Amniotic stem cell (primary cell): ENCODE measurements around the gene TRPM1.
"Not testable (repeated sequence)": the region's sequence is repeated elsewhere in the genome, so short reads cannot be mapped to it uniquely, and the experiment has no call there.

Experiments used
- DNase-seq: peaks from one replicate; lab custom pipeline; 2025; lab: John Stamatoyannopoulos, UW

The TRPM1 gene

GRCh38 chr15:31116423-31117030, 15.0 kb upstream of the TRPM1 start:
- no peak for DNase-seq

DNA sequence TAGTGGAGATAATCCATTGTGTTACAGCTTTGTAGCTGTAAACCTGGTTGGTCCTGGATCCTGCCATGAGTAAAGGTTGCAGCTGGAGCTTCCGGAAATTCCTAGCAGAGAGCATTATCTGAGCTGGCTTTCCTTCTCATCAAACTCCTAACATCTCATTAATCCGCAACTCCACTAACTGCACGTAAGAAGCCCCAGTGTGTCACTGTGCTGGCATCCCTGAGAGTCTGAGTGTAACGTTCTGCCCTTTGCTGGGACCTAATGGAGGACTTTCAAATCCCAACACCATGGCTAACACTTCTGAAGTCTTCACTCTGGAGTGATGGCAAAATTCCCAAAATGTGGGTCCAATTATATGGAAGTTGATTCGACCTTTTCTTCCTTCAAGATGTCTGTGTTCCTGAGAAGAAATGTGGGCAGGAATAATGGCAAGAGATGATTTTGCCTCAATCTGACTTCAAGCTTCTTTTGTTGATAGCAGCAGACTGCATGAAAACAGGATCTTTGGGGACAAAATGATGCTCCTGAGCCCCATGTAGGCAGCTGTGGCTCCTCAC, 9.6 kb upstream of the TRPM1 start:
- no peak for DNase-seq

DNA sequence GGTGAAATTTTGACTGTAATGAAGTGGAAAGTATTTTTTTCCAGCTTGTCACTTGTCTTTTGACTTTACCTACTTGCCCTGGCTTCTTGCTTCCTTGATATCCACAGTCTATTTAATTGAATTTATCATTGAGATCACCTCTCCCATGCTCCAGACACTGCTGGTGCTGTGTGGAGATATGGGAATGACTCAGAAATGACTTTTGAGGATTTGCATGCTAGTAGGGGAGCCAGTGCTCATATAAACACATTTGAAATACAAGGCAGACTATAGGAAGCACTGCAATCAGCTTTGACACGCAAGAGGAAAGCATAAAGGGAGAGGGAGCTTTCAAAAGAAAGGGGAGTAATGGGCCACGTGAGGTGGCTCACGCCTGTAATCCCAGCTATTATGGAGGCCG, 7.3 kb upstream of the TRPM1 start:
- DNase-seq = no peak

DNA sequence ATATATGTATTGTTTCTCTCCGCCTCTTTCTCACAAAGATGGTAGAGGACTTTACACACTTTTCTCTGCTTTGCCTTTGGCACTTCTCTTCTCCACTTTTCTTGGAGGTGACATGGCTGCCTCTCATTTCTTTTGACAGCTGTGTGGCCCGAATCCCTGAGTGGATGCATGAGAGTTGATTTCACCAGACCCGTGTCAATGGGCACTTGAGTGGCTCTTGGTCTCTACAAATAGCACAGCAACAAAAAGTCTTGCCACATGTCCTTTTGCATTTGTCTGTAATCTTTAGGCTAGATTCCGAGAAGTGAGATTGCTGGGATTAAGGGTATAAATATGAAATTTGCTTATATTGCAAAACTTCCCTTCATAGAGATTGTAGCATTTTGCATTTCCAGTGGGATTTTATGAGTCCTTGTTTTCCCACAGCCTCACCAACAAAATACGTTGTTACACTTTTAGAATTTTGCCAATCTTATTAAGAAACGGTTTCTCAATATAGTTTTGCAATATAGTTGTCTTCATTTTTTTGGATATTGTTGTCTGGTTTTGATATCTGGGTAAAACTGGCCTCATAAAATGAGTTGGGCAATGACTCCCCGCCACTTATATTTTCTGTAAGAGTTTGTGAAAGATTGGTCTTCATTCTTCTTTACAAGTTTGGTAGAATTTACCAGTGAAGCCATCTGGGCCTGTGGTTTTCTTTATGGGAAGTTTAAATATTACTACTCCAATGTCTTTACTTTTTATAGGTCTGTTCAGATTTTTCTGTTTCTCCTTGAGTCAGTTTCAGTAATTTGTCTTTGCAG, 5.2 kb upstream of the TRPM1 start:
- no peak for DNase-seq

DNA sequence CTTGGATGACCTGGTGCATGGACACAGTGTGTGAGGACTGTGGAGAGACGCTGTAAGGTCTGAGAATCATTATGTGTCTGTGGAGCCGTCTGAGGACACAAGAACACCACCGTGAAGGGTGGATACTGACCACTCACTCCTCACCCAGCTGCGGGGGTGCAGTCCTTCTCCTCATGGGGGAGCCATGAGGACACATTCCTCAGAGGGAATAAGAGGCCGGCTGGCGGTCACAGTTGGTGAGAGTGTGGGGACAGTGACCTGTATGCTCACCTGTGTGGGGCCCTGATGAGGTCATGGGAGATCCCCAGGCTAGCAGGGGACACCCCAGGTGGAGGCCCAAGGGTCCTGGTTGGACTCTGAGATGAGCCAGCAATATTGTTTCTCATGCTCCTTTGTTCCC, 2.5 kb upstream of the TRPM1 start:
- no peak for DNase-seq

DNA sequence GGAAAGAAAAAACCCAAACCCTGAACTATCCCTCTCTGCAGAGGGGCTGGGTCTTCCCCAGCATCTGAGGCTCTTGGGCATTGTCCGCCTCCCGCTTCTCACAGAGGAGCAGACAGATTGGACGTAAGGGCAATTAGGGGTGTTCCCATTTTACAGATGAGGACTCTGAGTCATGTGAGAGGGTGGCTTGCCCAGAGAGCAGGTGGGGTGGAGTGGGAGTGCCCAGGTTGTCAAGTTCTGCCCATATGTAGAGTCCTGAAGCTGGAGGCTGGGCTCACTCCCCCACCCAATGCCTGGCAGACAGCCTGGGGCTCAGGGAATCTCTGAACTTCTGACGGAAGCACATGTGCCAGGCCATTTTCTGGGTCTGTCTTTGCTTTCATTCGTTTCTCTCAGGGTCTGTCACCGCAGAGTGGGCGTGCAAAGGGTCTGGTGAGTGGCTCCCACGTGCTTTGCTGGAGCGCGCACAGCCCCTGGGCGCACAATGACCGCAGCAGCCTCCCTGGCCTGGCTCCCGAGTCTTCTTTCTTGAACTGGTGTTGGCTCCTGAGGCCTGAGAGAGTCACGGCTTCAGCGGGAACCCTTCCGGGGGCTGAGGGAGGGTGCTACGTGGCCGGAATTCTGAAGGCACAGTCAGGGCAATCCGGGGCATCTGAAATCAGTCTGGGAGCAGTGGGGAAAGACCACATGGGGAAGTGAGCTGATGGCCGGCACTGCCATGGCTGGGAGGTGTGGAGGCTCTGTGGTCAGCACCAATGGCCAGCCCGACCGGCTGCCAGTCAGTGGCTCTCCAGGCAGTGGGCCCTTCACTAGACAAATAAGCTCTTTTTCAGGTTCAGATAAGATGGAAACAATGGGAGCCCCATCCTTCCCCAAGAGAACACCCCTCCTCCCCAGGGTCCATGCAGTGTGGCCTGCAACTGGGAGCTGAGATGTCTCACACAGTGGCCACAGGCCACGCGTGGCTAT, 1.1 kb upstream of the TRPM1 start:
- DNase-seq = no peak

GRCh38 chr15:31102039-31102321, 455 bp upstream of the TRPM1 start:
- DNase-seq = no peak

DNA sequence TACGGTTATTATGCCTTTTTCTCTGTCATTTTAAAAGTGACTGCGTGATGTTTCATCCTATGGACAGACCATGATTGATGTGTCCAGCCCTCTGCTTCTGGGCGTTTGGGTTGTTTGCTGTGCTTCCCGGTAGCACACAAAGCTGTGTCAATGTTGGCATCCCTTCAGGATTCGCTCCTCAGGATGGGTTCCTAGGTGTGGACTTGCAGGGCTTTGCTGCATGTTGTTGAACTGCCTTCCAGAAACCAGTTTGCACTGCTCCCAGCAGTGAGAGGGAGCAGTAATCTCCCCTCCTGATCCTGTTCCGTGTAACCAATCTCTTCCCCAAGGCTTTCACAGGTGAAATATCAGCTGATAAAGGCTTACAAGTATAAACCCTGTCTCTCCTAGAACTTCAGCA, 787 bp downstream of the TRPM1 start:
- no peak for DNase-seq

- no peak for DNase-seq
Measured at GRCh38 chr15:31098953-31099740, 2.4 kb downstream of the TRPM1 start.

GRCh38 chr15:31098491-31098917, 3.0 kb downstream of the TRPM1 start:
- no peak for DNase-seq

DNA sequence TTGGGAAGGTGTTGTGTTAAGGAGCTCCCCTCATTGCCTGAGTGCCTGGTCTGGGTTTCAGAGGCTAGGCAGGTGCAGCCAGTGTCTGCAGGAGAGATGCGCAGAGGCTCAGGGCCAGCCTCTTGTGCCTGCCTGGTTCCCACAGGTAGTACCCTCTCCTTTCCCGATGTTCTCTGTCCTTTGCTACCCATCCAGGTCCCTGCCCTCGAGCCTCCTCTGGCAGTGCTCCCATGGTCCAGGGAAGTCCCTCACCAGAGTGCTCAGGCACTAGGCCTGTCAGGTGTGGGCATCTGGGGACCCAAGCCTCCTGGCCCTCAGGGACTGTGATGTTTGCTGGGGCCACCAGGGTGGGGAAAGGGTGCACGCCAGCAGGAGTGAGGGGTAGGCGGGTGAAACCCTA, 5.0 kb downstream of the TRPM1 start:
- DNase-seq = no peak

GRCh38 chr15:31091481-31091880, 10.0 kb downstream of the TRPM1 start:
- no peak for DNase-seq

GRCh38 chr15:31090766-31091165, 10.8 kb downstream of the TRPM1 start:
- no peak for DNase-seq

DNA sequence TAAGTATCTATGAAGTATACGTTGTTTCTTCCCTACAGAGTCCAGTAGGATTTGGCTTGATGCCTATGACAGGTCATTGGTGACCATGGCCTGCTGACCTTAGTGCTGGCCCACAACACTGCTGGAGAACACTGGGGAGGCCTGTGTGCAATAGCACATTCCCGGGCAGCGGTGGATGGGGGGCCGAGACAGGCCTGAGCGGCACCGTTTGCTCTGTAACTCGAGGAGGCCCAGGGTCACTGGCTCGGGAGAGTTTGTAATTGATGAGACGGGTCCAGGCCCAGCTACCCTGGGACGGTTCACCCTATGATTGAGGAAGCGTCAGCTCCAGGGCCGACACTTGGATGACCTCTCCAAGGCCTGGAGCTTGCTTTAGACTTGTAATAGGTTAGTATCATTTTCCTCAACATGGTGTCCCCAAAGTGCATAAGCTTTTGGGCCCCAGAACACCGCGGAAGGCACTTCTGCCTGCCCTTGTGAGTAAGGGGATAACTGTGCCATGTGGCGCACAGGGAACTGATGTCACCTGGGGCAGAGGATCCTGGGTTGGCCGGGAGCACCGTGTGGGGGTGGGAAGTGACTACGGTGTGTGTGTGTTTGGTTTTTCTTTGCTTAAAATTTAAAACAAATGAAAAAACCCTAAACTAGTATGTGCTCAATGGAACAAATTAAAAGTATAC, 12.0 kb downstream of the TRPM1 start:
- no peak for DNase-seq

DNA sequence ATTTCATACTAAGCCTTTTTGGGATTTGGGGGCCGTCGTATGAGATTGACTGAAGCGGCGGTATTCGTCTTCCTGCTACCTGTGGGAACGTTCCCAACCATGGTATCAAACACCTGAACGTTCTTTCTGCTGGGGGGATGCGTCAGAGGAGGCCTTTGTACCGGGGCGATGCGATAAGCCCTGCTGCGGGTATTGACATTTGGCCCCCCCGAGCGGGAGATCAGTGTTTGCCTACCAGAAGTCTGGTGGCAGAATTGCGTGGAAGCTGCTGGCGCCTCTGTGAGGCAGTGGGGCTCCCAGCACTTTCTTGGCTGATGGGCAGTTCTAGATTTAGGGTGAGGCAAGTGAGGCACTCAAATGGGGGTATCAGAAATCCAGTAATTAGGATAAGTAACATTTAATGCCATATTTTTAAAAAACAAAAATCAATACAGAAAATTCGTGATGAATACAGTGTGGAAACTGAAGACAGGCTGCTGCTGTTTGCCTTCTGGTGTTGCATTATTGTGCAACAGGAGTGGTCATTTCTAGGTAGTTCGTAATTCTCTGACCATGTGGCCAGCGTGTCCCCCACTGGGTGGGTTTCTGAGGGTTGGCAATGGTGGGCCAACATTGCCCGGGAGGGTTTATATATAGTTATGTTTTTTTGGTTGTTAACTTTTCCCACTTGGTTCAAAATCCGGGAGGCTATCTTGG, 12.7 kb downstream of the TRPM1 start:
- DNase-seq = no peak

DNA sequence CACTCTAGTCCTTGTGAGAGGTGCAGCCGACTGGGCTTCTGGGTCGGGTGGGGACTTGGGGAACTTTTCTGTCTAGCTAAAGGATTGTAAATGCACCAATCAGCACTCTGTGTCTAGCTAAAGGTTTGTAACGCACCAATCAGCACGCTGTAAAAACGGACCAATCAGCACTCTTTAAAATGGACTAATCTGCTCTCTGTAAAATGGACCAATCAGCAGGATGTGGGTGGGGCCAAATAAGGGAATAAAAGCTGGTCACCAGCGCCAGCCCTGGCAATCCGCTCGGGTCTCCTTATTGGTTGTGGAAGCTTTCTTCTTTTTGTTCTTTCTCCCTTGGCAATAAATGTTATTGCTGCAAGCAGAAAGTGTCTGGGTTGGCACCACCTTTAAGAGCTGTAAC, 13.5 kb downstream of the TRPM1 start:
- not testable (repeated sequence) for DNase-seq

GRCh38 chr15:31086344-31086743, 15.2 kb downstream of the TRPM1 start:
- no peak for DNase-seq

DNA sequence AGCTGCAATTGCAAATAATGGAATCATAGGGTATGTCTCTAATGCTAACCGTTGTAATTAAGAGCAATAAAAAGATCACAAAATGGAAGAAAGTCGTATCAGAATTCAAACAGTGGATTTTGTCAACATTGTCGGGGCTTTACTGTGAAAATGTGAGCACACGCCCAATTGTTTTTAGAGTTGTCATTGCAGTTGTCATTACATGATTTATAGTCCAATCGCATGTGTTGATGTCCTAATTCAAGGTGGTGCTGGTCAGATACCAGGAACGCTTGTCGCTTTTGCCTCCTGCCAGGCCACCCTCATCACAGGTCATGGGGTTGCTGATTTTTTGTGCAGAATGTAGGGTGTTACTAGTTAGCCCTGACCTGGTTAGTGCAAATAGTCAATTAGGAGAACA, 16.2 kb downstream of the TRPM1 start:
- no peak for DNase-seq

GRCh38 chr15:31084176-31084575, 17.3 kb downstream of the TRPM1 start:
- DNase-seq = no peak

DNA sequence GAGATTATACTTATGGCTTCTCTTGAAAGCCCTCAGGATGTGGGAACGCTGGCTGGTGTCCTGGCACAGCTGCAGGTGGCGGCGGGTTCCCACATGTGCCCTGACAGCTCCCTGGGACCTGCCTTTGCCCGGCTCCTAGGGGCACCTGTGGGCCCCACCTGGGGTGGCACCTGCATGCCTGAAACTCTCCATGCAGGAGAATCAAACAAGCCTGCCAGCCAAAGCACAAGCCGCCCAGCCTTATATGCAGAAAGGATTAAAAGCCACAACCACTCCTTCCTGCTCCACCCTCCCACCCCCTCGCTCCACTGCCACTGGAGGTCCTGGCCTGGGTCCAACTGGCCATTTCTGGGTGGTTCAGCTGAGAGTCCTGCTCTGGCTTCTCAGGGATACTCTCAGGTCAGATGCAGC, 18.1 kb downstream of the TRPM1 start:
- DNase-seq = no peak
